ENCODE data around the gene MED20. TPM values are rescaled to one million over a fixed set of nuclear protein-coding genes. Genes with fewer than 3 reads are reported as not detected.
A peak's percentile ranks its signal among the peaks of the same experiment; 100 is the strongest.

The MED20 gene
- total RNA-seq, 1 donor from 2014 or later, result 24.1 TPM

DNA sequence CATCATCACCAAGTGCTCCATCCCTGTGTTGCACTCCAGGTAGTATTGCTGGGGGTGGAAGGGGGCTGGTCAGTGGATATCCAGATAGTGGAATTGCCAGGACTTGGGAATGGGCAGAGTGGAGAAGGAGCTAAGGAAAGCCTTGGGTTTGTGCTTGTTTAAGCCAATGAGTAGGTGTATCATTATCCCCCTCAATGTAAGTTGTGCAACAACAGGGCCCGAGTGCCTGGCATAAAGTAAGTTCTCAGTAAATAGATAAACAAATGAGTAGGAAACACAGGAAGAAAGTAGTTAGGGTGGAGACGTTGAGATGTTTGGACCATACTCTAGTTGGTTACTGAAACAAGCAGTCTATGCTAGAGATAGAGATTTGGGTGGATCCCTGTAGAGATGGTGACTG, 10.9 kb upstream of the MED20 start:
- H3K27ac Mint-ChIP-seq, result no peak overlapping the region
- H3K4me3 Mint-ChIP-seq, result no peak overlapping the region
- H3K9me3 Mint-ChIP-seq, result no peaks in the 10 kb centered on the region
- no peaks in the 10 kb centered on the region for H3K27me3 Mint-ChIP-seq (ENCODE audit: low read depth)
- no peak for DNase-seq (ENCODE audit: low spot score in 2 of 2, unreplicated experiment in 2 of 2)
- peaks cover 31% of the 10 kb centered on the region for H3K36me3 Mint-ChIP-seq
- H3K4me1 Mint-ChIP-seq, result peaks cover 3% of the 10 kb centered on the region
- no peak for TF ChIP-seq CTCF (IDR thresholded peaks at IDR 0.05; ENCODE audit: unreplicated experiment)

DNA sequence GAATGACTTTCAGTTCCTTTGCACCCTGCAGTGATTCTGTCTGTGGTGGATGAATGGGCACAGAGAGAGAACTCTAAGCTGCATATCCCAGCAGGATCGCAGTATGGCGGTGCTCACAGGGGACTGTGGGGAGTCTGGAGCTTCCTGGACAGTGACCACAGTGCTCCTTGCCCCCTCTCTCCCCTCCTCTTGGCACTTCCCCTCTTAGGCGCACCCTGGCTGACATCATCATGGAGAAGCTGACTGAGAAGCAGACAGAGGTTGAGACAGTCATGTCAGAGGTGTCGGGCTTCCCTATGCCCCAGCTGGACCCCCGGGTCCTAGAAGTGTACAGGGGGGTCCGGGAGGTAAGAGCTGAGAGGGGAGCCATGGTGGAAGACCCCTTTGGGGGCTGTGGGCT, 9.0 kb upstream of the MED20 start:
- no peaks in the 10 kb centered on the region for H3K27me3 Mint-ChIP-seq (ENCODE audit: low read depth)
- no peak overlapping the region for H3K27ac Mint-ChIP-seq
- peaks cover 33% of the 10 kb centered on the region for H3K36me3 Mint-ChIP-seq
- no peaks in the 10 kb centered on the region for H3K4me1 Mint-ChIP-seq
- no peak overlapping the region for H3K4me3 Mint-ChIP-seq
- TF ChIP-seq CTCF (IDR thresholded peaks at IDR 0.05; ENCODE audit: unreplicated experiment), result no peak
- no peaks in the 10 kb centered on the region for H3K9me3 Mint-ChIP-seq
- DNase-seq (ENCODE audit: low spot score in 2 of 2, unreplicated experiment in 2 of 2), result no peak

GRCh38 chr6:41927253-41927652, 6.3 kb upstream of the MED20 start:
- TF ChIP-seq CTCF (IDR thresholded peaks at IDR 0.05; ENCODE audit: unreplicated experiment), result no peak
- Mint-ChIP-seq H3K36me3 (peaks cover 33% of the 10 kb centered on the region), H3K27ac (no peak overlapping the region), H3K4me3 (no peak overlapping the region), H3K9me3 (no peaks in the 10 kb centered on the region), H3K27me3 (ENCODE audit: low read depth) (no peaks in the 10 kb centered on the region), H3K4me1 (peaks cover 17% of the 10 kb centered on the region)
- DNase-seq (ENCODE audit: low spot score in 2 of 2, unreplicated experiment in 2 of 2), result no peak

- no peaks in the 10 kb centered on the region for H3K27me3 Mint-ChIP-seq (ENCODE audit: low read depth)
- peaks cover 17% of the 10 kb centered on the region for H3K36me3 Mint-ChIP-seq
- peak overlapping the region; percentile 100 for H3K27ac Mint-ChIP-seq
- peaks cover 34% of the 10 kb centered on the region for H3K4me1 Mint-ChIP-seq
- TF ChIP-seq CTCF (IDR thresholded peaks at IDR 0.05; ENCODE audit: unreplicated experiment), result no peak
- H3K4me3 Mint-ChIP-seq, result peak overlapping the region; percentile 99
- DNase-seq (ENCODE audit: low spot score in 2 of 2, unreplicated experiment in 2 of 2), result no peak
- no peaks in the 10 kb centered on the region for H3K9me3 Mint-ChIP-seq
These were observed 1.2 kb upstream of the MED20 start for GRCh38 chr6:41922154-41922553.

DNA sequence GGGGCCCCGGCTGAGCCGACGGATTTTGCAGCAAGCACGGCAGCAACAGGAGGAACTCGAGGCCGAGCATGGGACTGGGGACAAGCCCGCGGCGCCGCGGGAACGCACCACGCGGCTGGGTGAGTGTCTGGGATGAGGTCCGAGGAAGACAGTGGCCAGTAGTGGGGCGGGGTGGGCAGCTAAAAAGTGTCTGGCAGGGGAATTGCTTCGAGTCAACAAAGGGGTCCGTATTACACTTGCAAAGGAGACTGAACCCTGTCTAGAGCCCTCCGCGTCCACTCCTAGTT, 716 bp upstream of the MED20 start:
- H3K27me3 Mint-ChIP-seq (ENCODE audit: low read depth), result no peaks in the 10 kb centered on the region
- peak overlapping the region; percentile 99 for H3K4me3 Mint-ChIP-seq
- H3K27ac Mint-ChIP-seq, result peak overlapping the region; percentile 100
- TF ChIP-seq CTCF (IDR thresholded peaks at IDR 0.05; ENCODE audit: unreplicated experiment), result no peak
- H3K4me1 Mint-ChIP-seq, result peaks cover 34% of the 10 kb centered on the region
- no peak for DNase-seq (ENCODE audit: low spot score in 2 of 2, unreplicated experiment in 2 of 2)
- H3K9me3 Mint-ChIP-seq, result no peaks in the 10 kb centered on the region
- peaks cover 17% of the 10 kb centered on the region for H3K36me3 Mint-ChIP-seq

DNA sequence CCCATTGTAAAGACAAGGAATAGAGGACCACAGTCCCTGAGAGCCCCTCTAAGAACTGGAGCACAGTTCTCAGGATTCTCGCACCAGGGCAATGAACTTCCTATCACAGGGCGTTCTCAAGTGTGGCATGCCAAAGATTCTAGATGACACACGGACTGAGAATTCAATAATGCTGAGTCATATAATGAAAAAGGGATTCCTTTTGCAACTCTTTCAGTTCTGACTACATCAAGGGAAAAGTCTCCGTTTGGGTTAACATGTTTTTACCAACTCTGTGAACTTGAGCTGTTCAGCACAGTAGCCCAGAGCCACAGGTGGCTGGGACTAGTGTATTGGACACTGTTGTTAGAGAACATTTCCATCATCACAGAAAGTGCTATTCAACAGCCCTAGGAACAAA, 3.4 kb downstream of the MED20 start:
- H3K9me3 Mint-ChIP-seq, result no peaks in the 10 kb centered on the region
- H3K27me3 Mint-ChIP-seq (ENCODE audit: low read depth), result no peaks in the 10 kb centered on the region
- no peak for DNase-seq (ENCODE audit: low spot score in 2 of 2, unreplicated experiment in 2 of 2)
- peaks cover 10% of the 10 kb centered on the region for H3K36me3 Mint-ChIP-seq
- H3K4me3 Mint-ChIP-seq, result no peak overlapping the region
- no peak for TF ChIP-seq CTCF (IDR thresholded peaks at IDR 0.05; ENCODE audit: unreplicated experiment)
- peaks cover 19% of the 10 kb centered on the region for H3K4me1 Mint-ChIP-seq
- H3K27ac Mint-ChIP-seq, result no peak overlapping the region

All from mesothelial cell of epicardium (in vitro differentiated cells).